GM19463 (cell line): Measurements from ENCODE around the gene PIM2.
"Not testable (repeated sequence)": the region's sequence is repeated elsewhere in the genome, so short reads cannot be mapped to it uniquely, and the experiment has no call there.

ENCODE experiments used
- ATAC-seq: cut with Tn5 transposase; IDR thresholded peaks from one replicate; pipeline ENCODE4 v1.9.1; 2021; ENCODE audit warnings: mild to moderate bottlenecking, moderate library complexity; ENCODE audit not compliant: unreplicated experiment

Gene PIM2

DNA sequence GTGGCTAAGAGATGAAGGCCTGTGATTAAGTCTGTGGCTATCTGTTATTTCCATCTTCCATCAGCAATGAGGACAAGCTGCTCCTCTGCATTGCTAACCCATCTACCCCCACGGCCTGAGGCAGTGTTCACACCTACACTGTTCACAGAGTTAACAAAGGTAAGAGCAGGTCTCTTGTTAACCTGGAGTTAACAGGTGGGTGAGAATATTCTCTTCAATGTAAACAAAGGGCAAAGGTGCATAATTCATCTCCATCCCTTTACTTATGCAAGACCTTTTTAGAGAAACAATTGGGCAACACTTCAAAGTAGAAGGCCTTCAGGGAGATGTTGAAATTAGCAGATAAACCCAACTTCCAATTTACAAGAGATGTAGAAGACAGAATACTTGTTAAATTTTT, 10.2 kb downstream of the PIM2 start:
- ATAC-seq: no peak

DNA sequence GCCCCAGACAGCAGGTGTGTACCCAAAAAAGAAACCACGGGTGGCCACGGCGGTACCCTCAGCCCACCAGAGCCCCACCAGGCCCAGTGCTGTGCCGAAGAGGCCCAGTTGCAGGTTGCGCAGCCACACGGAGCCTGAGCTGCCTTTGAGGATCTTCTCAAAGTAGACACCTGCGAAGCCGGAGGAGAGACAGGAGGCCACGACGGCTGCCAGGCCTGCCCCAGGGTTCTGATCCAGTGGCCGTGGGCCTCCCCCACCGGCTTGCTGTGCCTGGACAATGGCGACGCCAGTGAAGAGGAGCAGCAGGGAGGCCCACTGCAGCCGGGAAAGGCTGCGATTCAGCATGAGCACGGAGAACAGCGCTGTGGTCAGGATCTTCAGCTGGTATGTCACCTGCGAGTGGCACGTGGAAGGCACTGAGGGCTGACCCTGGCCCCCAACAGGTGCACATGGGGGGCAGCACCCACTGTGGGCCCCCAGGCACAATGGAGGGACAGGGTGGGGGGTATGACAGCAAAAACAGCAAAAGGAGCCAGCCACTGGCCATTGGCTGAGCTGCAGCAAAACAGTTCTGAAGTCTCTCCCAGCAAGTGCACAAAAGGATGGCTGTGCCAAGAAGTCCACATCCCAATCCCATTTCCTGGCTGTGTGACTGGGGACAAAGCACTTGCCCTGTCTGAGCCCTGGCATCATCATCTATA, 13.6 kb downstream of the PIM2 start:
- ATAC-seq: no peak

DNA sequence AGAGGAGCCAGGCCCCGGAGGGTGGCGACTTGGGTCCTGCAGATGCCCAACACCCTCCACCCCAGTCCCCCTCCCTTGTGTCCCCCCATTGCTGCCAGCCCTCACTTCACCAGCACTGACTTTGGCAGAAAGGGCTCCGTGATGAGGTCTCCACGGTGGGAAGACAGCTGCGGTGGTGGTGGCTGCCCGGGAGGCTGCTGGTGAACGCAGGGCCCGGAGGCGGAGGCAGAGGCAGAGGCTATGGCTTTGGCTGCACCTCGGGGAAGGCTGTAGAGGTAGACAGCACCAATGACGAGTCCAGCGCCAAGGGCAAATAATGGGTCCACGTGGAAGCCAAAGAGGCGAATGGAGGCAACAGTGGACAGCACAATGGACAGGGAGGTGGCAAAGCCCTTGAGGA, 14.2 kb downstream of the PIM2 start:
- ATAC-seq: no peak

DNA sequence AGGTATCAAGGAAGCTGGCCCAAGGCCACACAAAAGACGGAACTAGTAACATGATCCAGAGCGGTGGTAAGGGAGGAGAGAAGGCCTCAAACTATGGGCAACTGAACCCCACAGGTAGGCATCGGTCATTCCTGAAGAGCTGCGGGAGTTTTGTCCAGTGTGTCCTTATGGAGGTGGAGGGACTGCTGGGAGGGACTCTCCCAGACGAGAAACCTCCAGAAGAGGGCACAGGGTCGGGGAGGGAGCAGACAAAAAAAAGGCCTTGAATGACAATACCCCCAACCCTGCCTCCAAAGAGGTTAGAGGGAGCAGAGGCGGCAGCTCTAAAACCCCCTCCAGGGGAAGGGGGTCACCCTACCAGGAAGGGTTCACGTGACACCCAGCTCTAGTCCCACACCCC, 14.6 kb downstream of the PIM2 start:
- ATAC-seq: no peak

DNA sequence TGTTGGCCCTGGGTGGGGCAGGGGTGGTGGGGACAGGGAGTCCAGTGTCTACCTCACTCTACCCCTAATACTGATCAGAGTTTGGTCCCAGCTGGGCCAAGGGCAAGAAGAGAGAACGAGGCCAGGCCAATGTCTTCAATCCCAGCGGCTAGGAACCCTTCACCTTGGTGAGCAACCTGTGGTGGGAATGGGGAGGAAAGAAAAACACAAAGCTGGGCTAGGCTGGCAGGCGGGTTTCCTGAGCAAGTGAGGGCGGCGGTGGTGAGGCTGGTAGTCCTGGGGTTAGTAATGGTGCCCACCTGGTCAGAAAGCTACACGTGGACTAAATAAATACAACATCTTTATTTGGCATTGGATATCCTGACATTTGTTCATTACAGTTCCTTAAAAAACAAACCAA, 15.5 kb downstream of the PIM2 start:
- ATAC-seq: no peak

DNA sequence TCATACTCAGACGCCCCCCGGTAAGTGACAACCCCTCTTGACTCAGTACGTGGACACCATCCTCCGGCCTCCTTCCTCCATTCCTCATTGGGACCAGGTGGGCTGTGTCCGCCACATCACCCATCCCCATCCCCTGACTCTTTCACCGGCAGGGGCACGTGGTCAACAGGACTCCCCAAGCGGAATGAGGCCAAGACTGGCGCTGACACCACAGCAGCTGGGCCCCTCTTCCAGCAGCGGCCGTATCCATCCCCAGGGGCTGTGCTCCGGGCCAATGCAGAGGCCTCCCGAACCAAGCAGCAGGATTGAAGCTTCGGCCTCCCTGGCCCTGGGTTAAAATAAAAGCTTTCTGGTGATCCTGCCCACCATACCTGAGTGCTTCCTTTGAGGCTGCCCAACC, 16.0 kb downstream of the PIM2 start:
- ATAC-seq: no peak

DNA sequence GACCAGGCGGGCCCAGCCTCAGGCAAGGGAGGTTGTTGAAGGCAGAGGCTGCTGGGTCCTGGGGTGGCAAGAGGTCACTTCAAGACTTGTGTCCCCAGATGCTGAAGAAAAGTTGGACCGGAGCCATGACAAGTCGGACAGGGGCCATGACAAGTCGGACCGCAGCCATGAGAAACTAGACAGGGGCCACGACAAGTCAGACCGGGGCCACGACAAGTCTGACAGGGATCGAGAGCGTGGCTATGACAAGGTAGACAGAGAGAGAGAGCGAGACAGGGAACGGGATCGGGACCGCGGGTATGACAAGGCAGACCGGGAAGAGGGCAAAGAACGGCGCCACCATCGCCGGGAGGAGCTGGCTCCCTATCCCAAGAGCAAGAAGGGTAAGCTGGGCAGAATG, 16.7 kb downstream of the PIM2 start:
- no peak for ATAC-seq

DNA sequence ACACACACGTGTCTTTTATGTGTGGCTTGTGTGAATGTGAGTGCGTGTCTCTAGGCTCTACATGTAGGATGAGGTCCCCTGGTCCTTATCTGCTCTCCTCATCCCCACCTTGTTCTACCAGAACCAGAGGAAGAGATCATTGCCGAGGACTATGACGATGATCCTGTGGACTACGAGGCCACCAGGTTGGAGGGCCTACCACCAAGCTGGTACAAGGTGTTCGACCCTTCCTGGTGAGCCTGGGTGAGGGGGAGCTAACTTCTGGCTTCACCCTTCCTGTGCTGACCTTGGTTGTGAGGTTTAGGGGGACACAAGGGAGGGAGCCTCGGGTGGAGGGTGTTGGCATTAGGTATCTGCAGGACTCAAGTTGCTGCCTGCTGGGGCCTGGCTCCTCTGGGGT, 17.8 kb downstream of the PIM2 start:
- no peak for ATAC-seq

DNA sequence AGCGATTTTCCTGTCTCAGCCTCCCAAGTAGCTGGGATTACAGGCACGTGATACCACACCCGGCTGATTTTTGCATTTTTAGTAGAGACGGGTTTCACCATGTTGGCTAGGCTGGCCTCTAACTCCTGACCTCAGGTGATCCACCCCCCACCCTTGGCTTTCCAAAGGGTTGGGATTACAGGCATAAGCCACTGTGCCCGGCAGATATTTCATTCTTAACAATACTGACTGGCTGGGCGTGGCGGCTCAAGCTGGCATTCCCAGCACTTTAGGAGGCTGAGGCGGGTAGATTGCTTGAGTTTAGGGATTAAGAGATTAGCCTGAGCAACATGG, 19.8 kb downstream of the PIM2 start:
- no peak for ATAC-seq

DNA sequence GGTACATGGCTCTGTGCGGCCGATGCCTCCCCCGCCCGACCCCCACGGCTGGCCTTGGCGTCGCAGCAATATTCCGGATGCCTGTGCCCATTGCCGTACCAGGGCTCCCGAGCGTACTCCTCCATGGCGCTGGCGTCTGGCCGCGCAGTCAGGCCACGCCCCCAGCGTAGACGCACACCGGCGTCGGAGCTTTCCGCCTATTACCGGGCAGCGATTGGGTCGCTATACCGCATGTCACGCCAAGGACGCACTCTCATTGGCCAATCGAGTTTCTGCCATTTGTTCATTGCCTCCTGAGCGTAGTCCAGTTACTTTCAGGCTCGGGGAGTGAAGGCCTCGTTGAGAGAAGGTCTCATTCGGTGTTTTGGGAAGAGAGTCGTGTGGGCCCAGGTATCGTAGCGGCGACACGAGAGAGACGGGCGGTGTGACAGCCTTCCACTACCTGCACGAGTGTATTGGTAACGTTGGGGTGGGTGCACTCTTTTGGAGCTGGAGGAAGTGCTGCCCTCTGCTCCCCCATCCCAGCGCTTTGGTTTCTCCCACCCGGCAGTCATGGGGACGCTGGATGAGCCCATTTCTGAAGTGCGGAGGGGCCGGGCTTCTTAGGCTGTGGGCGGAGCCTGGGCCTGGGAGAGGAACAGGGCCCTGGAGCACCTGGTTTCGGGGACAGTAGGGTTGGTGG, 21.1 kb downstream of the PIM2 start, which contains the start of the genes PQBP1 and TIMM17B:
TSS of gene PQBP1 (plus strand) at position 306 of the 682 bp plus-strand sequence. CDS start 580 bp downstream, outside the sequence.
TSS of gene TIMM17B (minus strand) at position 144 of the 682 bp plus-strand sequence. CDS start at position 125, 19 bp downstream.
- ATAC-seq: peak; percentile 90

DNA sequence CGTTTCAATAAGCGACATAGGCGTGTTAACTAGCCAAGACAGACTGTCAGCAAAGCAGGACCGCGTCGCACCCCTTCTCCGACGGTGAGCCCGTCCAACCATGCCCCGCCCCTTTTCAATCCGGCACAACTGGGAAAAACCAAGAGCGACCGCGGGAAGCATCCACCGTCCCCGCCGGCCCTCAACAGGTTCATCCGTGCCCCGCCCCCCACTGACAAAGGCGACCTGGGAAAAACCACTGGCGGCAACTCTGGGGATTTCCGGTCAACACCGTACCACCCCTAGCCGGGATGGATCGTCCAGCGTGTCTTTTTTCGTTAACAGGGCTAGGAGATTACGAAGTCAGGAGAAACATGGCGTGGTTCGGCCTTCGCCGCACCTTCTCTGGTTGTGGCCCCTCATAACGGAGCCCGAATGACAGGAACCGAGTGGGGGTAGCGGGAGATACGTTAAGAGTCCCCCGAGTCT, 21.6 kb downstream of the PIM2 start:
- ATAC-seq: peak; percentile 13

DNA sequence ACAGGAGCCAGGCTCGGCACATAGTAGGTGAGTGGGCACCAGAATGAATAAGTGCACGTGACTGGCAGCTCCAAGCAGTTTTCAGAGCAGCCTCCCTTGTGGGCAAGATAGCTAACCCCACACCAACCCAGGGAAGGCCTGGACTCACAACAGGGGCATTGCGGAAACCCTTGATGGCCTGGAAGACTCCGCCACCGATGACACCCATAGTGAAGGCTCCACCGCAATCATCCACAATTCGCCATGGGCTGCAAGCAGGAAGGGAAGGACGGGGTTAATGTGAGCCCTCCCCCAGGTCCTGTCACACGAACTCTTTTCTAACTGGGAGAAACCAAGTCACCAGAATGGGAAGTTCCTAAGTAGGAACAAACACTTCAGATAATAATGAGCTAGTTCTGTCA, 22.2 kb downstream of the PIM2 start:
- ATAC-seq: no peak

DNA sequence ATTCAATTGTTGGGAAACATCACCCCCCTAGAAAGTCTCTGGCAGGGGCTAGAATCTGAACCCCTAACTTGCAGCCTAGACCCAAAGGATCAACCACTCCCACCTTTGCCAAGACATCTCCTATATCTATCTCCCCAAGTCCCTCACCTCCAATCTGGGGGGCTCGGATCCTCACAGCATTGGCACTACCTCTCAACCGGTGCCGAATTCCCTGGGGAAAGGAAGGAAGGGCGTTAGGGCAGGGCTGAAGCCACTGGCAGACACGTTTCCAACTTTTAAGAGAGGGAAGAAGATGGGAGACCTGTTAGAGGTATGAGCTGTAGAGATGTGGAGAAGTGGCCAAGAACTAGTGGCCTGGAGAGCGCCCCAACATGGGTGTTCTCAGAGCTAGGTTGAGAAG, 23.9 kb downstream of the PIM2 start:
- no peak for ATAC-seq

DNA sequence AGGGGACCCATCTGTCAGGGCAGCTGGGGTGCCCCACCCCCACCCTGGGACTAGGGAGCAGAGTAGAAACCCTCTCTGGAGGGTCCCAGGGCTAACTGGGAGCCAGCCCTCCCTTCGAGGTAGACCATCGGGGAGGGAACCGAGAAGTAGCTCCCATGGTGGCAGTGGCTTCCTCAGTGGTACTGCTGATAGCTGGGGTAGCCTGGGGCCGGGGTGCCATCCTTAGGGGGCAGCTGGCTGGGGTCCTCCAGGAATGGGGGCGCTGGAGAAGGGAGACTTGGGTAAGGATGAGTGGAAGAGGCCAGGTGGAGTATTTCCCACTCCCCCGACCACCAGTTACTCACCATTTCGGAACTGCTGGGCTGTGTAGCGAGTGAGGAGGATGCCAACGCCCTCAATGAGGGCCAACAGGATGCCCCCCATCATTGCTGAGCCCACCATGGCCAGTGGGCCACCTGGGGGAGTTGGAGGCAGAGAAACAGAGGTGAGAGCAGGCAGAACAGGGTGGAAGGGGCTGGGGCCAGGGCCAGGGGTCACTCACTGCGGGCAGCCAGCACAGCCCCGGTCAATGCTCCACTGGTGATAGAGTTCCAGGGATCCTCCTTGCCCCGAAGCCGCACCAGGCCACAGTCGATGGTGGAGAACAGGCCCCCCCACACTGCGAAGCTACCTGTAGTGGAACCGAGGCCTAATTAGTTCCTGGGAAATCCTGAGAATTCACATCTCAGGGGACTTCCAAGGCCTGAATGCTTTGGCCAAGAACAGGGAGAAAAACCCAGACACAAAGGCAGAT, 25.1 kb downstream of the PIM2 start:
- ATAC-seq: no peak

DNA sequence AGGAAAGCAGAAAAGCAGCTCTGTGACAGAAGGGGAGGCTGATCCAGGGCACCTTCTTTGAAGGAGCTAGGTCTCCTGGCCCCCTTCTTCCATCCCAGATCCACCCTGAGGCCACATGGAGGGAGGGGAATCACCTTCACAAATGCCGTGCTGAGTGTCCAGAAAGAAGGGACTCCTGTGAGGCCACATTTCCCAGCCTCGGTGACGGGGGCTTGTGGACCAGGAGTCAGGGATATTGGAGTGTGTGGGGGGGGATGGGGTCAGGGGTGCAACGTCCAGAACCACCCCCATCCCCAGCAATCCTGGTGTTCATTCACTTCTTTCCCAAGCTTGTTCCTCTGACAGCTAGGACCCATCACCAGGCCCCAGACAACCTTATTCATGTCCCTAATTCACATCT, 25.9 kb downstream of the PIM2 start:
- no peak for ATAC-seq

DNA sequence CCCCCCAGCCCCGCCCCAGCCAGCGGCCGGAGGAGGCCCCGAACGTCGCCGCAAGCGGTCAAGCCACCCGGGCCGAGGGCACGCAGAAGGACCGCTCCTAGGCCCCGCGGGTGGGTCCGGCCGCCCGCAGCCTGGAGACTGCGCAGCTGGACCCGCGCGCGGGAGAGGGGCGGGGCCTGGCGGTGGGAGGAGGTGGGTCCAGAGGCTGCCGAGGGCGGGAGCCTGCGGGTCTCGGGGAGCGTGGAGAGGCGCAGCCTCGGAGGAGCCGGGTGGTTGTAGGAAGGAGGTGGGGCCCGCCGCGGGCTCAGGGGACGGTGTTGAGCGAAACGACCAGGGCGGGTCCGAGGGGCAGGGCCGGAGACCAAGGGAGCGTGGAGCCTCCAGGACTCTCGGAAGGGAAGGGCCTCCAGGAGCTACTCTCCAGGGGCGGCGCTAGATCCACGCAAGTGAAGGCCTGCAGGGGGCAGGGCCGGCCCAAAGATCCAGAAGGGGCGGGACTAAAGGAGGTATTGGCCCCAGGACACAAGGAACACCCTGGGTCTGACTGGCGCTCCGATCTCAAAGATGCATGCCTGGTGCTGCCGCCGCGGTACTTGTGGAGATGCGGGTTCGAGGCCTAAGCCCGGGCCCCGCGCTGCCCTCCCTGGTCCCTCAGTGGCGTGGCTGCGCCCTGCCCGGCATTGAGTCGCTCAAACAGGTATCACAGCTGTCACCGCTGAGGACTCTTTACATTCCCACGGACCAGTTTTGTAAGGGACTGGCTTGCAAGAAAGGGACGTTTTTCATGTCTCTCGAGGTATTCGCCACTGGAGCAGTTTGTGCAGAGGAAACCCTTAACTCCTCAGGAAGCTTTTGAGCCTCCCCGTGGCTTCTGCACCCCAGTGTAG, 27.2 kb downstream of the PIM2 start:
- ATAC-seq: peak; percentile 83

DNA sequence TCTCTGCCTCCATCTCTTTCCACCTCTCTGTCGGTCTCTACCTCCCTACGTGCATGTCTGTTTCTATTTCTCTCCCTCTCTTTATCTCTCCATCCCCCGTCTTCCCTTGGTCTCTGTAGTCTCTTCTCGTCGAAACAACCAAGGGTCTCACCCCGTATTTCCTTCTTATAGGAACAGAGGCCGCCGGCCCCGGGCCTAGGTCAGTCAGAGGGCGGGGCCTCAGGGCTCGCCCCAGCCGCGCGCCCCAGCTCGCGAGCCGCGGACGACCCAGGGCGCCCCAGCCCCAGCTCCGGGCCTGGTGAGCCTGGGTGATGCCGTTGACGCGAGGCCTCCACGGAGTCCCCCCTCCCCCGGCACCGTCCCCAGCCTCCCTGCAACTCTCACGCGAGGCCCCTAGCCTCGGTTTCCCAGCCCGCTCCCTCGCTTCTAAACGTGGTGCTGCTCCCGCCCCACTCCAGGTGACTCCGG, 27.9 kb downstream of the PIM2 start:
- ATAC-seq: peak; percentile 37

DNA sequence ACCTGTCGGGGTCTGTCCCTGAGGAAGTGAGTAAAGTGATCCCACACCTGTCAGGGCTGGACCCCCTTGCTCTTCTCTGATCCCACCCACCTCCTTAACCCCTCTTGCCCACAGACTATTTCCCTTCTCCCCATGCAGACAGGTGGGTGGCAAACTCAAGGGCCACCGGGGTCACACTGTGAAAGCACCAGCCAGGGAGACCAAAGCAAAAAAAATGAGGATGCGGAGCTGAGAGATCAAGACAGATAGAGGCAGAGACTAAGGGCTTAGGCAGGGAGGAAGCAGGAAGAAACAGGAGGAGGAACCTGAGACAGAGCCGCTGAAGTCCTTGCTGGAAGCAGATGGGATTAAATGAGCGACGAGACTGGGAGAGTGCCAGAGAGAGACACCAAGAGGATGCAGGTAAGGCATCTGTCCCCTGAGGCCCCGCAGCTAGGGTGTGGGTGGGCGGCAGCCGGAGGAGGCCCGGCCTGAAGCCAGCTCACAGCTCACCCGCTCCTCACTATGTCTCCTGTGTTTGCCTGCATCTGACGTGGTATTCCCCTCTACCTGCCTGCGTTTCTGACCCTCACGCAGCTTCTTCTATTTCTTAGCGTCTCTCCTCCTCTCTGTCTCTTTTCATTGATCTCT, 28.4 kb downstream of the PIM2 start:
- ATAC-seq: no peak

DNA sequence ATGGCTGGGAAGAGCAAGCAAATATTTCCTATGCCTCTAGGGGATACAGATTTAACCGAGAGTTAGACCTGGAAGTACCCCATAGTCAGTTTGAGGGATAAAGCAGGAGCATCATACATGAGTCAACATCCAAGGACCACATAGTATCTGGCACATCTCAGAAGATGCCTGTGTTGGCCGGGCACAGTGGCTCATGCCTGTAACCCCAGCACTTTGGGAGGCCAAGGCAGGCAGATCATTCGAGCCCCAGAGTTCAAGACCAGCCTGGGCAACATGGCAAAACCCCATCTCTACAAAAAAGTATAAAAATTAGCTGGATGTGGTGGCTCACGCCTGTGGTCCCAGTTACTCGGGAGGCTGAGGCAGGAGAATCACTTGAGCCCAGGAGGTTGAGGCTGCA, 32.2 kb downstream of the PIM2 start:
- not testable (repeated sequence) for ATAC-seq

DNA sequence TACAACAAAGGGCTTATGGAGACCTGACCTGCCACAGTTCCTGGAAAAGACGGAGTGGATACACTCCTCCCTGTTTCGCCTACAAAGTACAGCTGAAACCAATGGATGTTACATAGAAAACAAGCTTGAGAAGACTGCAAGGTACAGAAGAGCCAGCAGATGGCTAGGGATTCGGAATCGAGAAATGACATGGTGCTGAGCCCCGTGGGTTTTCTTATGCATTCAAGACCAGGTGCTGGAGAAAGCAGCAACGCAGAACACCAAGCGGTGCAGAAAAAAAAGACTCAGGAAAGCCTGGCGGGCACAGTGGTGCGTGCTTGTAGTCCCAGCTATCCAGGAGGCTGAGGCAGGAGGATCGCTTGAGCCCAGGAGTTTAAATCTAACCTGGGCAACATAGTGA, 35.1 kb downstream of the PIM2 start:
- no peak for ATAC-seq
